Keratinocyte (primary cell): ENCODE results near the gene PDE10A. TPM values are rescaled to one million over a fixed set of nuclear protein-coding genes. Genes with fewer than 3 reads are reported as not detected.

Experiments
- DNase-seq: peaks from one replicate; pipeline ENCODE4 v3.0.0-alpha.2; 2011; ENCODE audit warnings: low read depth, missing footprints, low spot score
- FAIRE-seq: peaks from 2 replicates; lab custom pipeline; 2011; peaks lifted over from hg19 to GRCh38; lab: Jason Lieb, UNC
- H2AFZ ChIP-seq: 2 replicates; pipeline ENCODE4 v1.6.0; 2012; ENCODE audit warnings: low read length, control low read depth, inconsistent platforms; ENCODE audit not compliant: control insufficient read depth
- H3K27ac ChIP-seq: 2 replicates; pipeline ENCODE4 v1.5.1; 2011; ENCODE audit warnings: low read length; ENCODE audit not compliant: control insufficient read depth, insufficient read depth
- H3K27me3 ChIP-seq: 3 replicates; pipeline ENCODE4 v1.6.0; 2011; ENCODE audit warnings: low read length; ENCODE audit not compliant: control insufficient read depth, insufficient read depth; ENCODE audit errors: extremely low read depth
- H3K36me3 ChIP-seq, 2 experiments: 2 replicates in 1 of 2; 3 replicates in 1 of 2; pipeline ENCODE4 v1.5.1; 2011; ENCODE audit warnings: low read length in 2 of 2, mild to moderate bottlenecking in 1 of 2; ENCODE audit not compliant: control insufficient read depth in 2 of 2, insufficient read depth in 2 of 2; ENCODE audit errors: extremely low read depth in 1 of 2
- H3K4me1 ChIP-seq: 3 replicates; pipeline ENCODE4 v1.5.1; 2011; ENCODE audit warnings: low read length; ENCODE audit not compliant: control insufficient read depth, insufficient read depth; ENCODE audit errors: extremely low read depth
- H3K4me2 ChIP-seq: 3 replicates; pipeline ENCODE4 v1.6.0; 2011; ENCODE audit warnings: low read depth, low read length; ENCODE audit not compliant: control insufficient read depth, insufficient read depth; ENCODE audit errors: extremely low read depth
- H3K4me3 ChIP-seq, 3 experiments: fragments of 200-600 bp in 1 of 3; sonication (generic) in 1 of 3; 2 replicates in 2 of 3; 3 replicates in 1 of 3; pipeline ENCODE4 v1.5.1; 2011 to 2016; ENCODE audit warnings: low read length in 3 of 3, mild to moderate bottlenecking in 3 of 3, control low read depth in 2 of 3, inconsistent platforms in 1 of 3, low read depth in 1 of 3, mixed read lengths in 1 of 3, mixed run types in 1 of 3, moderate library complexity in 1 of 3; ENCODE audit not compliant: control insufficient read depth in 2 of 3, insufficient read depth in 2 of 3; ENCODE audit errors: extremely low read depth in 1 of 3
- H3K79me2 ChIP-seq: 2 replicates; pipeline ENCODE4 v1.6.0; 2012; ENCODE audit warnings: low read length; ENCODE audit not compliant: control insufficient read depth, insufficient read depth
- H3K9ac ChIP-seq: 3 replicates; pipeline ENCODE4 v1.6.0; 2011; ENCODE audit warnings: low read length; ENCODE audit not compliant: control insufficient read depth, insufficient read depth; ENCODE audit errors: extremely low read depth
- H3K9me1 ChIP-seq: 3 replicates; pipeline ENCODE4 v1.6.0; 2011; ENCODE audit warnings: low read length; ENCODE audit not compliant: control insufficient read depth, insufficient read depth; ENCODE audit errors: extremely low read depth
- H3K9me3 ChIP-seq: 2 replicates; pipeline ENCODE4 v1.5.1; 2012; ENCODE audit warnings: low read depth, low read length; ENCODE audit not compliant: control insufficient read depth
- H4K20me1 ChIP-seq: 3 replicates; pipeline ENCODE4 v1.6.0; 2011; ENCODE audit warnings: low read length; ENCODE audit not compliant: control insufficient read depth, insufficient read depth; ENCODE audit errors: extremely low read depth
- CTCF ChIP-seq, 3 experiments: IDR thresholded peaks in 1 of 3; conservative IDR thresholded peaks in 1 of 3; optimal IDR thresholded peaks in 1 of 3; 2 replicates in 2 of 3; 3 replicates in 1 of 3; pipeline versions ENCODE3 to v1.5.1; 2011; ENCODE audit warnings: low read length in 3 of 3, mild to moderate bottlenecking in 3 of 3, moderate library complexity in 2 of 3, control low read depth in 1 of 3, inconsistent platforms in 1 of 3; ENCODE audit not compliant: insufficient read depth in 2 of 3; ENCODE audit errors: extremely low read depth in 1 of 3
- EZH2 ChIP-seq: IDR thresholded peaks from one replicate; pipeline ENCODE4 v1.6.1; 2012; ENCODE audit warnings: inconsistent platforms, mild to moderate bottlenecking, low read length, moderate library complexity
- dilution Hi-C: fragments of 300-500 bp; cut with MboI; formaldehyde crosslinking; loops from one replicate; pipeline ENCODE4 v1.7.0; 2020; ENCODE audit warnings: low sequenced_read_pairs; ENCODE audit not compliant: extremely low pct_ligation_motif_present
- polyA plus RNA-seq, 5 experiments: library from polyadenylated mRNA; depleted of rRNA in 3 of 5; stranded (reverse) in 3 of 5; stranded (forward) in 1 of 5; unstranded in 1 of 5; fragments of >200 nt; gene quantifications; 1 replicate in 1 of 5; 2 replicates in 3 of 5; 3 replicates in 1 of 5; pipeline versions ENCODE4 v1.2.1 to v1.2.3, GENCODE V29; 2011 to 2012; ENCODE audit warnings: missing spikeins in 2 of 5, low read depth in 1 of 5, low replicate concordance in 1 of 5

PDE10A gene
- polyA plus RNA-seq, 1 donor (not counting 4 experiments of a cell fraction or from before 2014, with no cell fraction given): not detected

- Histone ChIP-seq H3K9me3 (peaks cover 11% of the 10 kb centered on the region), H2AFZ (no peak overlapping the region), H3K4me1 (no peaks in the 10 kb centered on the region), H3K9ac (no peak overlapping the region), H3K79me2 (no peaks in the 10 kb centered on the region), H3K27me3 (no peaks in the 10 kb centered on the region), H3K36me3 (no peaks in the 10 kb centered on the region), H3K4me2 (no peak overlapping the region), H3K4me3 (no peak overlapping the region), H3K9me1 (no peaks in the 10 kb centered on the region), H3K27ac (no peak overlapping the region), H4K20me1 (no peaks in the 10 kb centered on the region)
- dilution Hi-C loops: no loop called here
- no peak for DNase-seq
- no peak for FAIRE-seq
- TF ChIP-seq CTCF (optimal IDR thresholded peaks at IDR 0.05 in 1 of 3, IDR thresholded peaks at IDR 0.05 in 1 of 3, conservative IDR thresholded peaks at IDR 0.05 in 1 of 3; ENCODE audit: extremely low read depth in 1 of 3, insufficient read depth in 2 of 3, low read length in 3 of 3): no peak
- TF ChIP-seq EZH2: no peak
These were observed 23.7 kb upstream of the PDE10A start for GRCh38 chr6:165686596-165687365.

GRCh38 chr6:165685302-165685701, 22.3 kb upstream of the PDE10A start:
- Histone ChIP-seq H3K9me3 (peaks cover 8% of the 10 kb centered on the region), H3K4me2 (no peak overlapping the region)
- DNase-seq: no peak

More at GRCh38 chr6:165685302-165685701, 22.3 kb upstream of the PDE10A start:
- Histone ChIP-seq H3K4me3 (no peak overlapping the region), H3K27me3 (no peaks in the 10 kb centered on the region), H3K4me1 (no peaks in the 10 kb centered on the region), H3K27ac (no peak overlapping the region), H4K20me1 (no peaks in the 10 kb centered on the region), H2AFZ (no peak overlapping the region), H3K79me2 (no peaks in the 10 kb centered on the region), H3K9ac (no peak overlapping the region), H3K9me1 (no peaks in the 10 kb centered on the region), H3K36me3 (no peaks in the 10 kb centered on the region)
- no peak for FAIRE-seq
- TF ChIP-seq EZH2 (no peak), CTCF (optimal IDR thresholded peaks at IDR 0.05 in 1 of 3, IDR thresholded peaks at IDR 0.05 in 1 of 3, conservative IDR thresholded peaks at IDR 0.05 in 1 of 3; ENCODE audit: extremely low read depth in 1 of 3, insufficient read depth in 2 of 3, low read length in 3 of 3) (no peak)
- dilution Hi-C loops: no loop called here
